Mesothelial cell of epicardium (in vitro differentiated cells): Measurements from ENCODE around the gene USP22. TPM values are rescaled to one million over a fixed set of nuclear protein-coding genes. Genes with fewer than 3 reads are reported as not detected.

Experiments used
- DNase-seq, 2 experiments: peaks; one replicate each; pipeline ENCODE4 v3.0.0; 2021; ENCODE audit warnings: low spot score in 2 of 2; ENCODE audit not compliant: unreplicated experiment in 2 of 2
- H3K27ac Mint-ChIP-seq: 2 replicates; pipeline ENCODE4 v1.8.0; 2021; ENCODE audit warnings: mixed read lengths
- H3K27me3 Mint-ChIP-seq: 2 replicates; pipeline ENCODE4 v1.8.0; 2021; ENCODE audit warnings: low read depth, mixed read lengths
- H3K36me3 Mint-ChIP-seq: 2 replicates; pipeline ENCODE4 v1.8.0; 2021; ENCODE audit warnings: mixed read lengths
- H3K4me1 Mint-ChIP-seq: 2 replicates; pipeline ENCODE4 v1.8.0; 2021; ENCODE audit warnings: mixed read lengths
- H3K4me3 Mint-ChIP-seq: 2 replicates; pipeline ENCODE4 v1.8.0; 2021; ENCODE audit warnings: mild to moderate bottlenecking, moderate library complexity, mixed read lengths
- H3K9me3 Mint-ChIP-seq: 2 replicates; pipeline ENCODE4 v1.8.0; 2021; ENCODE audit warnings: mixed read lengths
- CTCF ChIP-seq: fragments of 200-600 bp; sonication (generic); IDR thresholded peaks from one replicate; pipeline ENCODE4 v1.5.0; 2021; ENCODE audit warnings: antibody characterized with exemption; ENCODE audit not compliant: unreplicated experiment
- total RNA-seq: library from RNA; stranded (reverse); gene quantifications from 3 replicates; pipeline ENCODE4 v1.2.1, GENCODE V29; 2021

Gene USP22
- total RNA-seq, 1 donor from 2014 or later, result 348 TPM

- no peak for TF ChIP-seq CTCF
Measured at GRCh38 chr17:20975566-20975965, 67.2 kb downstream of the USP22 start.

GRCh38 chr17:20970329-20970728 is 72.5 kb downstream of the USP22 start:
- TF ChIP-seq CTCF, result no peak
- Mint-ChIP-seq H3K9me3 (peaks cover 5% of the 10 kb centered on the region), H3K36me3 (peaks cover 42% of the 10 kb centered on the region), H3K4me1 (peaks cover 13% of the 10 kb centered on the region), H3K27ac (no peak overlapping the region), H3K4me3 (no peak overlapping the region), H3K27me3 (no peaks in the 10 kb centered on the region)
- no peak for DNase-seq

More at GRCh38 chr17:20975566-20975965, 67.2 kb downstream of the USP22 start:
- Mint-ChIP-seq H3K4me1 (no peaks in the 10 kb centered on the region), H3K4me3 (no peak overlapping the region), H3K27ac (no peak overlapping the region), H3K9me3 (peaks cover 5% of the 10 kb centered on the region), H3K36me3 (peaks cover 63% of the 10 kb centered on the region), H3K27me3 (no peaks in the 10 kb centered on the region)
- DNase-seq, result no peak

- H3K4me3 Mint-ChIP-seq, result no peak overlapping the region
- peaks cover 13% of the 10 kb centered on the region for H3K4me1 Mint-ChIP-seq
- DNase-seq, result no peak
- peaks cover 5% of the 10 kb centered on the region for H3K9me3 Mint-ChIP-seq
- no peak overlapping the region for H3K27ac Mint-ChIP-seq
- peaks cover 47% of the 10 kb centered on the region for H3K36me3 Mint-ChIP-seq
- no peaks in the 10 kb centered on the region for H3K27me3 Mint-ChIP-seq
- TF ChIP-seq CTCF, result no peak
Measured at GRCh38 chr17:20968913-20969616, 73.7 kb downstream of the USP22 start.

- no peak overlapping the region for H3K4me3 Mint-ChIP-seq
- peaks cover 13% of the 10 kb centered on the region for H3K4me1 Mint-ChIP-seq
- no peak for TF ChIP-seq CTCF
- no peak overlapping the region for H3K27ac Mint-ChIP-seq
- no peaks in the 10 kb centered on the region for H3K9me3 Mint-ChIP-seq
- no peak for DNase-seq
- no peaks in the 10 kb centered on the region for H3K27me3 Mint-ChIP-seq
- H3K36me3 Mint-ChIP-seq, result peaks cover 45% of the 10 kb centered on the region
Measured at GRCh38 chr17:20967776-20968175, 75.0 kb downstream of the USP22 start.

GRCh38 chr17:20966870-20967269 is 75.9 kb downstream of the USP22 start:
- H3K36me3 Mint-ChIP-seq, result peaks cover 47% of the 10 kb centered on the region
- no peak for DNase-seq
- no peak overlapping the region for H3K4me3 Mint-ChIP-seq
- H3K27ac Mint-ChIP-seq, result no peak overlapping the region
- H3K9me3 Mint-ChIP-seq, result no peaks in the 10 kb centered on the region
- no peaks in the 10 kb centered on the region for H3K27me3 Mint-ChIP-seq
- no peak for TF ChIP-seq CTCF
- H3K4me1 Mint-ChIP-seq, result peaks cover 21% of the 10 kb centered on the region

GRCh38 chr17:20965492-20965891 is 77.3 kb downstream of the USP22 start:
- peaks cover 51% of the 10 kb centered on the region for H3K36me3 Mint-ChIP-seq
- no peak for TF ChIP-seq CTCF
- peaks cover 31% of the 10 kb centered on the region for H3K4me1 Mint-ChIP-seq

More at GRCh38 chr17:20965492-20965891, 77.3 kb downstream of the USP22 start:
- no peak overlapping the region for H3K4me3 Mint-ChIP-seq
- DNase-seq, result no peak
- peak overlapping the region; percentile 13 for H3K27ac Mint-ChIP-seq
- no peaks in the 10 kb centered on the region for H3K27me3 Mint-ChIP-seq
- no peaks in the 10 kb centered on the region for H3K9me3 Mint-ChIP-seq
